NCI-H187 (cell line): Measurements from ENCODE around the gene APOA5.
"Not testable (repeated sequence)": the region's sequence is repeated elsewhere in the genome, so short reads cannot be mapped to it uniquely, and the experiment has no call there.

Experiments
- DNase-seq, 2 experiments: peaks; one replicate each; lab custom pipeline; 2025; lab: John Stamatoyannopoulos, UW

Gene APOA5

DNA sequence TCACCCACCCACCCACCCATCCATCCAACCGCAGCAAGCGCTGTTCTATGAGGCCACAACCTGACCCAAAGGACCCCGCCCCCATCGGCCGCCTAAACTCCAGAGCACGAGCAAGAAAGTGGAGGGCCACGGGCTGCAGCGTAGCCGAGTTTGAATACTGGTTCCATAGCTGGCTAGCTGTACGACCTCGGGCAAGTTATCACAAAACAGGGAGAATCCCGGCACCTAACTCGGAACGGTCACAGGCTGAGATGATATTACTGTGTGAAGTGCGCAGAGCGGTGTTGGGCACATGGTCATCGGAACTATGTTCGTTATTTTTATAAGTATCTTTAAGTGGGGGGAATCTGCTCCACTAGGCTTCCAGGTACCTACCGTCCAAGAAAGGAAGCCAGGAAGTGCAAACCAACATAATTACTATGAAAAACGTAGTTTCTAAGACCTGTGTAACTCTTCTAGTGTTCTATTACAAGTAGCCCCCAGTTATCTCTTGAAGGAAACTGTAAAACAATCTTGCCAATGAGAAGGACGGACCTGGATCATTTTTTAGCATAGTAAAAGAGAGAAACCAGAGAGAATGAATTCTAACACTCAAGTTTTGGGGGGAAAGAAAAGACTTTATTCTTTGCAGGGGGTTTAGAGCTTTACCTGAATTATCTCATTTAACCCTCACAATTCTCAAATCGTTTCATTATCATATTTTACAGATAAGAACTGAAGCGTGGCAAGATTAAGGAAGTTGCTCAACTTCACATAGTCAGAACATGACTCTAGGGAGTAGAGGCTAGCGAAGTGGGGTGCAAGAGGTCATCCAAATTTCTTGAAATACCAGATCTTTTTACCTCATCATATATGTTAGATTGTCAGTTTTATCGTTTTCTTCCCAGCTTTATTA is 18.2 kb downstream of the APOA5 start:
- no peak for DNase-seq

- peak; percentile 77 to 85 for DNase-seq
Measured at GRCh38 chr11:116772443-116773202, 19.1 kb downstream of the APOA5 start, which contains the start of gene BUD13. Gene BUD13, minus strand, starts transcription at chr11:116772987. Its CDS starts 23 bp downstream, at chr11:116772964.

- DNase-seq: no peak
Measured at GRCh38 chr11:116771935-116772334, 19.7 kb downstream of the APOA5 start.

DNA sequence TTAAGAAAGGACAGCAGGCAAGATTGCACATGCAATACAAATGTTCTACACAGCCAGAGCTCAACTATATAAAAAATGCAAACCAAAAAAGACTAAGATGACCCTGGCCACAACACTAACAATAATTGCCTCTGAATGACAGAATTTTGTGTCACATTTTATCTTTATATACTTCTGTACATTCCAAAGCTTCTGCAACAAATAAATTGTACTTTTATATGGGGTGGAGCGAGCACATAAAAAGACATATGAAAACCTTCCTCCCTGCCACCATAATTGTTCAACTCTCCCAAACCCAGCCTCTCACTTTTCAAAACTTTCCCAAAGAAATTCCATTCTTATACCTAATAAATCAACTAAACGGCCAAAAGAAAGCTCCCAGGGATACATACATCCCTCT is 29.5 kb downstream of the APOA5 start:
- no peak for DNase-seq

- DNase-seq: not testable (repeated sequence)
Measured at GRCh38 chr11:116756044-116756443, 35.6 kb downstream of the APOA5 start.

DNA sequence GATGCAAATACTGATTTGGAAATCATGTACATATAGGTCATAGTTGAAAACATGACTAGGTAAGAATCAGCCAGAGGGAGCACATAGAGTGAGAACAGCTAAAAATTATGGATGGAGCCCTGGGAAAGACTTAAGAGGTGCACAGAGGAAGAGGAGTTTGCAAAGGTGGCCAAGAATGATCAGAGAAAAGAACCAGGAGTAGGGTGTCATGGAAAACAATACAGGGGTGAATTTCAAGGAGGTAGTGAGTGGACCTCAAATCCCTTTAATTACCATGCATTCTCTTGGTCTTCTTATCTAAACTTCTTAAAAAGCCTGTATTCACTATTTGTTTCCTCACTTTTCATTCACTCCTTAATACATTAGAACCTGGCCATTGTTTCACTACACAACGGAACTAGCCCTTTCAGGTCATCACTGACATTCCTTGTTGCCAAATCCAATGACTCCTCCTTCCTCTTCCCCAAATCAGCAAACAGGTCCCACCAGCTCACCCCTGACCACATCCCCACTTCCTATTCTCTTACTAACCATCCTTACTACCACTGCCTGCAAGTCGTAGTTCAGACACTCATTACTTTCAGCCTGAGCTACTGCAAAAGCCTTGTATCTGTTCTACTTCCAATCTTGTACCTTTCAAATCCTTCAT is 41.5 kb downstream of the APOA5 start:
- DNase-seq: no peak

- DNase-seq: no peak
Measured at GRCh38 chr11:116742104-116742503, 49.6 kb downstream of the APOA5 start.

GRCh38 chr11:116740741-116741140 is 50.9 kb downstream of the APOA5 start:
- DNase-seq: no peak
